Sigmoid colon (tissue), 3 donors: Measurements from ENCODE around the gene NAV1.

Source experiments
- CTCF ChIP-seq, 4 experiments: fragments of 450-650 bp in 3 of 4; fragments of 200-600 bp in 1 of 4; IDR thresholded peaks; one replicate each; pipeline ENCODE4 v1.5.1; 2016 to 2019; ENCODE audit warnings: antibody characterized with exemption in 4 of 4, mild to moderate bottlenecking in 3 of 4, moderate library complexity in 2 of 4
- POLR2A ChIP-seq, 2 donors: fragments of 450-650 bp; IDR thresholded peaks; one replicate each; pipeline ENCODE4 v1.6.1; 2016; ENCODE audit warnings: antibody characterized with exemption in 2 of 2, mild to moderate bottlenecking in 2 of 2, moderate library complexity in 2 of 2

GRCh38 chr1:201561601-201562000 lies 22.7 kb downstream of the NAV1 start:
- TF ChIP-seq CTCF (IDR thresholded peaks at IDR 0.05) (no peak), POLR2A (IDR thresholded peaks at IDR 0.05) (no peak)
